Glutamatergic neuron (in vitro differentiated cells): Measurements from ENCODE around the gene ULK2. TPM values are rescaled to one million over a fixed set of nuclear protein-coding genes. Genes with fewer than 3 reads are reported as not detected.

ENCODE experiments used
- DNase-seq: peaks from one replicate; pipeline ENCODE4 v3.0.0; 2022
- H3K27ac Mint-ChIP-seq: one replicate; pipeline ENCODE4 v1.8.0; 2020; ENCODE audit warnings: mild to moderate bottlenecking, mixed read lengths, inconsistent platforms; ENCODE audit not compliant: unreplicated experiment
- H3K27me3 Mint-ChIP-seq: one replicate; pipeline ENCODE4 v1.8.0; 2020; ENCODE audit warnings: mild to moderate bottlenecking, moderate library complexity, mixed read lengths, inconsistent platforms; ENCODE audit not compliant: unreplicated experiment
- H3K36me3 Mint-ChIP-seq: one replicate; pipeline ENCODE4 v1.8.0; 2020; ENCODE audit warnings: mild to moderate bottlenecking, mixed read lengths, inconsistent platforms; ENCODE audit not compliant: unreplicated experiment
- H3K4me1 Mint-ChIP-seq: one replicate; pipeline ENCODE4 v1.8.0; 2020; ENCODE audit warnings: mild to moderate bottlenecking, low read depth, mixed read lengths, inconsistent platforms; ENCODE audit not compliant: unreplicated experiment
- H3K4me3 Mint-ChIP-seq: one replicate; pipeline ENCODE4 v1.8.0; 2020; ENCODE audit warnings: mild to moderate bottlenecking, mixed read lengths, inconsistent platforms; ENCODE audit not compliant: unreplicated experiment
- H3K9me3 Mint-ChIP-seq: one replicate; pipeline ENCODE4 v1.8.0; 2020; ENCODE audit warnings: mild to moderate bottlenecking, moderate library complexity, mixed read lengths, inconsistent platforms; ENCODE audit not compliant: unreplicated experiment
- total RNA-seq: library from RNA; stranded (reverse); fragmentation: NEBNext Ultra II Directional; extraction: Animal tissue kit (Norgen Biotek cat#: 25700); gene quantifications from one replicate; pipeline ENCODE4 v1.2.1, GENCODE V29; 2021; ENCODE audit not compliant: unreplicated experiment
- TF ChIP-seq, protein P1 (sequence below): fragments of 200-600 bp; sonication (generic); IDR thresholded peaks from one replicate; pipeline ENCODE4 v1.5.0; 2021; ENCODE audit not compliant: partially characterized antibody, unreplicated experiment

The ULK2 gene
- total RNA-seq, 1 donor from 2014 or later, result 42.3 TPM

DNA sequence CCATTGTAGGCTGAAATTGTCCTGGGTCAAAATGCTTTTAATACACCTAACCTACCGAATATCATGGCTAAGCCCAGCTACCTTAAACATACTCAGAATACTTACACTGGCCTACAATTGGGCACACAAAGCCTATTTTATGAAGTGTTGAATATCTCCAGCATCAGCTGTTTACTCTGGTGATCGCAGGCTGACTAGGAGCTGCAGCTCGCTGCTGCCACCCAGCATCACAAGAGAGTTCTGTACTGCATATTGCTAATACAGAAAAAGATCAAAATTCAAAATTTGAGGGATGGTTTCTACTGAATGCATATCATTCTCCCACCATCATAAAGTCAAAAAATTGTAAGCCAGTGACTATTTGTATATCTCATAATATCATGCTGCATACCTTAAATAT lies 55.3 kb downstream of the ULK2 start:
- DNase-seq, result no peak
- Mint-ChIP-seq H3K27ac (no peak overlapping the region), H3K4me3 (no peak overlapping the region), H3K36me3 (peaks cover 1% of the 10 kb centered on the region), H3K27me3 (no peaks in the 10 kb centered on the region), H3K9me3 (no peaks in the 10 kb centered on the region), H3K4me1 (no peaks in the 10 kb centered on the region)
- TF ChIP-seq, protein P1, sequence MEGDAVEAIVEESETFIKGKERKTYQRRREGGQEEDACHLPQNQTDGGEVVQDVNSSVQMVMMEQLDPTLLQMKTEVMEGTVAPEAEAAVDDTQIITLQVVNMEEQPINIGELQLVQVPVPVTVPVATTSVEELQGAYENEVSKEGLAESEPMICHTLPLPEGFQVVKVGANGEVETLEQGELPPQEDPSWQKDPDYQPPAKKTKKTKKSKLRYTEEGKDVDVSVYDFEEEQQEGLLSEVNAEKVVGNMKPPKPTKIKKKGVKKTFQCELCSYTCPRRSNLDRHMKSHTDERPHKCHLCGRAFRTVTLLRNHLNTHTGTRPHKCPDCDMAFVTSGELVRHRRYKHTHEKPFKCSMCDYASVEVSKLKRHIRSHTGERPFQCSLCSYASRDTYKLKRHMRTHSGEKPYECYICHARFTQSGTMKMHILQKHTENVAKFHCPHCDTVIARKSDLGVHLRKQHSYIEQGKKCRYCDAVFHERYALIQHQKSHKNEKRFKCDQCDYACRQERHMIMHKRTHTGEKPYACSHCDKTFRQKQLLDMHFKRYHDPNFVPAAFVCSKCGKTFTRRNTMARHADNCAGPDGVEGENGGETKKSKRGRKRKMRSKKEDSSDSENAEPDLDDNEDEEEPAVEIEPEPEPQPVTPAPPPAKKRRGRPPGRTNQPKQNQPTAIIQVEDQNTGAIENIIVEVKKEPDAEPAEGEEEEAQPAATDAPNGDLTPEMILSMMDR, result no peak

DNA sequence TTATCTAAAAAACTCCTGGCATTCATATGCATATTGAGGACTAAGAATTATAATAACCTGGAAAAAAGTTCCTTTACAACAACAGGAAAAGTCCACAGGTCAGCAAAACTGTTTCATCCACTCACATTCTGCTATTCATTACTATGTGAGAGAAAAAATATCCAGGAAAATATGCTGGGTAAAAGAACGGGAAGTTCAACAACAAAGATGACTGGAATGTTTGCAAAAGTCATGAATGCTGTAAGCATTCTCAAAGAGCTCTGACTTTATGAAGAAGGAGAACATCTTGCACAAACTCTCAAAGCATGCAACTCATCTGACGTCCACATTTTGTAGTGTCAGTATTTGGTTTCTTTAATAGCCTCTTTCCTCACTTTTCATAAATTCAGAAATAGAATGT lies 62.7 kb downstream of the ULK2 start:
- DNase-seq, result no peak
- peaks cover 22% of the 10 kb centered on the region for H3K36me3 Mint-ChIP-seq

DNA sequence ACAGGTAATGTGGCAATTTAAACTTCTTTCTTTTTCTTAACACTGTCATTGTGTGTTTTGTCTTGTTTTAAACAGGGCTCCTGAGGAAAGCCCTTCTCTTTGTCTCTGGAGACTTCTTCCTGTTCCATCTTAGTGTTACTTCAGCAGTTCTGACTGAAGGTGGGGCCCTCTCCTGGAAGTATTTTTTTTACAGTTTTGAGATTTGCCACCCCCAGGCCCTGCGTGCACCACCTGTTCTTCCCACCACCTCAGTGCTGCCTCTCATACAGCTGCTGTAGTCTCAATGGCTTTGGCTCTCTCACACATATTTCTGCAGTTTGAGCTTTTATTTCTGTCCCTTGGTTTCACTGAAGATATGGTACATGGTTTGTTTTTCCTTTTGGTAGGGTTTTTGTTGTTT lies 67.2 kb downstream of the ULK2 start:
- no peaks in the 10 kb centered on the region for H3K27me3 Mint-ChIP-seq
- no peaks in the 10 kb centered on the region for H3K4me1 Mint-ChIP-seq
- peaks cover 6% of the 10 kb centered on the region for H3K9me3 Mint-ChIP-seq
- no peak overlapping the region for H3K27ac Mint-ChIP-seq
- TF ChIP-seq, protein P1, result no peak
- DNase-seq, result no peak
- H3K36me3 Mint-ChIP-seq, result peaks cover 38% of the 10 kb centered on the region
- H3K4me3 Mint-ChIP-seq, result no peak overlapping the region

More for the DNA sequence above, 62.7 kb downstream of the ULK2 start:
- H3K27me3 Mint-ChIP-seq, result no peaks in the 10 kb centered on the region
- H3K27ac Mint-ChIP-seq, result no peak overlapping the region
- no peak overlapping the region for H3K4me3 Mint-ChIP-seq
- peaks cover 3% of the 10 kb centered on the region for H3K9me3 Mint-ChIP-seq
- H3K4me1 Mint-ChIP-seq, result no peaks in the 10 kb centered on the region
- TF ChIP-seq, protein P1, result no peak

DNA sequence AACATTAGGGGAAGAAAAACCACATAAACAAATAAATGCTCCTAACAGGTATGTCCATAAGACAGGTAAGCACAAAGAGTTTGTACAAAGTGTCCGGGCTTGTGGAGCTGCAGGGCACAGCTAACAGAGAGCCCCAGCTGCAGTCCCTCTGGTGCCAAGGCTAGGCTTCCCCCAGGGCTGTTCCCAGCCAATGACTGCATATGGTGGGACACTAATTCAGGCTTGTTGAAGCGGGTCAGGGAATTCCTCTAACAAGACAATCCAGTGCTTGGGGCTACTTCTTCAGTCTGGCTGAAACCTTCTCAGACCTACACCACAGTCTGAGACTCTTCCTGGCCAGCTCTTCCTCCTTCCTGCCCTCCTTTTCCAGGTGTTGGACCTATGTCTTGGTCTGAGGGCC lies 67.9 kb downstream of the ULK2 start:
- Mint-ChIP-seq H3K27ac (no peak overlapping the region), H3K27me3 (no peaks in the 10 kb centered on the region), H3K9me3 (peaks cover 6% of the 10 kb centered on the region), H3K4me1 (no peaks in the 10 kb centered on the region), H3K36me3 (peaks cover 43% of the 10 kb centered on the region), H3K4me3 (no peak overlapping the region)
- DNase-seq, result no peak
- TF ChIP-seq, protein P1, result no peak

DNA sequence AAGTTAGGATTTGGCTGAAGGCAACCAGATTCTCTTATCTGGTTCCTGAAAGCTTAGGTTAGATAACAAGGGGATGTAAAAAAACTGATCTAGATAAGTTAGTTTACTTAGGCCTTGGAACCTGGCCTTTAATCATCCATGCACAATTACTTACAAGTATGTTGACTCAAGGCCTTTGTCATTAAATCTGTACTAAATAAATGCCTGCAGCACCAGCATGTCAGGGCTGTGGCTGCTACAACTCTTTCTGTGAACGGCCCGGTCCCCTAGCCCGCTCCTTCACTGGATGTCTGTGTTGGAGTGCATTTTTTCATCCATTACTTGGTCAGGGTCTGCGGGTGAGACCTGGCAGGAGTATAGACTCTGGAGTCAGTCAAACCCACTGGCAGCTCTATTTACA lies 71.3 kb downstream of the ULK2 start:
- H3K4me1 Mint-ChIP-seq, result no peaks in the 10 kb centered on the region
- no peak overlapping the region for H3K27ac Mint-ChIP-seq
- TF ChIP-seq, protein P1, result no peak
- peaks cover 68% of the 10 kb centered on the region for H3K36me3 Mint-ChIP-seq
- peaks cover 2% of the 10 kb centered on the region for H3K27me3 Mint-ChIP-seq
- H3K9me3 Mint-ChIP-seq, result peaks cover 4% of the 10 kb centered on the region
- H3K4me3 Mint-ChIP-seq, result no peak overlapping the region
- no peak for DNase-seq
